Mucosa of stomach (tissue), 1 donor: ENCODE results near the gene PALLD.

Experiments used
- H3K27me3 ChIP-seq: one replicate; pipeline ENCODE4 v1.7.0; 2013; ENCODE audit warnings: mild to moderate bottlenecking, low read length; ENCODE audit not compliant: control insufficient read depth, insufficient read depth
- H3K36me3 ChIP-seq: one replicate; pipeline ENCODE4 v1.7.0; 2013; ENCODE audit warnings: low read length; ENCODE audit not compliant: control insufficient read depth, insufficient read depth
- H3K4me1 ChIP-seq: one replicate; pipeline ENCODE4 v1.7.0; 2013; ENCODE audit warnings: mild to moderate bottlenecking, low read length; ENCODE audit not compliant: control insufficient read depth, insufficient read depth
- H3K4me3 ChIP-seq: one replicate; pipeline ENCODE4 v1.7.0; 2013; ENCODE audit warnings: low read length
- H3K9ac ChIP-seq: one replicate; pipeline ENCODE4 v1.7.0; 2013; ENCODE audit warnings: mild to moderate bottlenecking, low read length, moderate library complexity
- H3K9me3 ChIP-seq: one replicate; pipeline ENCODE4 v1.7.0; 2013; ENCODE audit warnings: mild to moderate bottlenecking, low read length, moderate library complexity; ENCODE audit not compliant: control insufficient read depth
- donor health status: Pancreatic carcinoma.

PALLD gene

DNA sequence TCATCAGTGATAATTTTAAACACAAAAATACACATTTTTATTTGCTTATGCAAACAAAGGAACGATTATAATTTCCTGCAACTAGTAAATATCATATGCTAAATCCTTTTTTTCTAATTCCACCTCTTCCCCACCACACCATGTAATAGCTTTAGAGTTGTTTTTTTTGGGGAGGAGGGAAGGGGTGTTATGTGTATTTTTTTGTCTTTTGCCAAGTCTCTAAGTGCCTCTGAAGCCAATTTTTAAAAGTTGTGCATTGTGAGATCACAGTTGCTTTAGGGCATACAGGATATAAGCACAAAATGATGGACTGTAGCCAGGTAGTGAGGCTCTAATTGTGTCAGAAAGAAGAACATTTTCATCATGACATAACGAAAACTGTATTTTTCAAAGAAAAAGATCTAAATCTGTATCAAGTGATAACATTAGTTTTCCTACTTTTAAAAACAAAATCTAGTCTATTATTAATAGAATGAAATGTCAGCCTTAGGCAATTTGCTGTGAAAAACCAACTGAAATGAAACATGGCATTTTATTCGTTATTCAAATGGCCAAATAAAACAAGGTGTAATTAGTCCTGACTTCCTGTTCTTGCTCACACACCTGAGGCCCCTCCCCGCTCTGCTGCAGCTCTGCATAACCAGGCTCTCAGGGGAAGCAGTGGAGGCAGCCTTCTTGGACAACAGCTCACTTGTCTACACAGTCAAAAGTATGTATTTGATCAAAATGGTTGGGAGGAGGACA lies 157.4 kb downstream of the PALLD start:
- H3K4me3 ChIP-seq = peak overlapping the region; percentile 29
- no peaks in the 10 kb centered on the region for H3K27me3 ChIP-seq
- H3K9ac ChIP-seq = peak overlapping the region; percentile 73
- no peaks in the 10 kb centered on the region for H3K9me3 ChIP-seq
- H3K4me1 ChIP-seq = peaks cover 8% of the 10 kb centered on the region
- H3K36me3 ChIP-seq = no peaks in the 10 kb centered on the region

DNA sequence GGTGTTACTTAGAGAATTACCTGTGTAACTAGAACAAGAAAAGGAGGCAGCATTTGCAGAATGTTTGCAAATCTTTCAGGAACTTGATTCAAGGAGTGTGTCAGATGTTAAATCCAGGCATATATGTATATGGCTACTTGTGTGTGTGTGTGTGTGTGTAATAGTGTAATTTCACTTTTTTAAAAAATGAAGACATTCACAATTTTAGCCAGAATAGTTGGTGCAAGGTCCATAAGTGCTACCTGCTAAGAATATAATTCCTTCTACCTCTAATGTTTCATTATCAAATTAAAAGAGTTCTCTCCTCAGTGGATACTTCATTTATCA lies 158.0 kb downstream of the PALLD start:
- H3K4me1 ChIP-seq = peaks cover 8% of the 10 kb centered on the region
- no peaks in the 10 kb centered on the region for H3K27me3 ChIP-seq
- H3K9ac ChIP-seq = peak overlapping the region; percentile 73
- peak overlapping the region; percentile 29 for H3K4me3 ChIP-seq
- H3K36me3 ChIP-seq = no peaks in the 10 kb centered on the region
- H3K9me3 ChIP-seq = no peaks in the 10 kb centered on the region

GRCh38 chr4:168655182-168655581 lies 158.3 kb downstream of the PALLD start:
- Histone ChIP-seq H3K9ac (peak overlapping the region; percentile 73), H3K4me1 (peaks cover 8% of the 10 kb centered on the region), H3K27me3 (no peaks in the 10 kb centered on the region), H3K9me3 (no peaks in the 10 kb centered on the region), H3K36me3 (no peaks in the 10 kb centered on the region), H3K4me3 (peak overlapping the region; percentile 29)

GRCh38 chr4:168656055-168656660 lies 159.3 kb downstream of the PALLD start:
- Histone ChIP-seq H3K36me3 (no peaks in the 10 kb centered on the region), H3K4me1 (peaks cover 8% of the 10 kb centered on the region), H3K4me3 (no peak overlapping the region), H3K9ac (no peak overlapping the region), H3K9me3 (no peaks in the 10 kb centered on the region), H3K27me3 (no peaks in the 10 kb centered on the region)

- Histone ChIP-seq H3K36me3 (no peaks in the 10 kb centered on the region), H3K4me1 (peaks cover 8% of the 10 kb centered on the region)
Observed at GRCh38 chr4:168656946-168657473, 160.2 kb downstream of the PALLD start.

DNA sequence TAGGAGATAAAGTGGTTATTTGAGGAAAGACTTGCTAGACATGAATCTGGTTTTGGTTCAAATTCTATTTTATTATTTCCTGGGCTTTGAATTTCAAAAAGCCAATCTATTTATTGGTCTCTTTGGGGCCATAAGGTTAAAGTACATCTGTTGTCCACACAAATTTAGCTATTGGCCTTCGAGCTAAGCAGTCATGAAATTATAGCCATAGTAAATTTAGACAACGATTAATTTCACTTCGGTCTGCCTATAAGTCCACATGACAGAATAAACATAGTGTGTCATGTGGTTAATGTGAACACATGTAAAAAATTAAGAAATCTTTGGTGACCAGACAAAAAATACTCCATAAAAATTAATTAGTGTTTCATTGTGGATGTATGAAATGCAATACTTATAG lies 161.9 kb downstream of the PALLD start:
- H3K4me3 ChIP-seq = no peak overlapping the region
- H3K27me3 ChIP-seq = no peaks in the 10 kb centered on the region
- no peaks in the 10 kb centered on the region for H3K9me3 ChIP-seq
- H3K36me3 ChIP-seq = no peaks in the 10 kb centered on the region
- no peak overlapping the region for H3K9ac ChIP-seq
- H3K4me1 ChIP-seq = peaks cover 15% of the 10 kb centered on the region

More at GRCh38 chr4:168656946-168657473, 160.2 kb downstream of the PALLD start:
- no peaks in the 10 kb centered on the region for H3K27me3 ChIP-seq
- no peak overlapping the region for H3K4me3 ChIP-seq
- no peak overlapping the region for H3K9ac ChIP-seq
- no peaks in the 10 kb centered on the region for H3K9me3 ChIP-seq

DNA sequence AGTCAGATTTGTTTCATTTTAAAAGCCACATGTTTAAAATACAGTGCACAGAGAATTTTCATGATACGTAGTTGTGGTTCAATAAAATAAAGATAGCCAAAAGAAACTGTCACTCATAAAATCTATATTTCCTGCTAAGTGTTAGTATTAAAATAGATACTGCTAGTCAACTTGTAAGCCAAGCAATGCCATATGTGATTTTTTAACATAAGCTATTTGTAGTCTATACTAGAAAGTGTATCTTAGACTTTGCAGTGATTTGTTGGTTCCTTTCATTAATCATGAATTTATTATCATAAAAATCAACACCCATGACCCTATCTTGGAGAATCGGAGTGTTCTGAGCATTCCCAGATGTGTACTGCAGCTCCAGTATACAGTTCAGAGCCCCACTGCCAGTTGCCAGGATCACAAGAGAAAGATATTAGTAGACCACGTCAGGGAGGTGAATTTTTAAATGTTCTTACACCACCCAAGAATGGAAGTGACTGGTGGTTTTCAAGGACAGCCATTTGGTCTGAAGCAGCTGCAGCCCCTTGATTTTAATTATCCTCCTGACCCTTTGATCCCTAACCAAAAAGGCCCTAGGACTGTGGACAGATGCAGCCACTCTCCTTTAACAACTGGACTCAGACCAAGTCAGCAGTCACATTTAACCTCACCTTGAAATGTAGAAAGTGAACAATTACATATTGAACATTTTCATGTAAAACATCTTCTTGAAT lies 163.1 kb downstream of the PALLD start:
- Histone ChIP-seq H3K36me3 (no peaks in the 10 kb centered on the region), H3K4me3 (no peak overlapping the region), H3K9ac (no peak overlapping the region), H3K9me3 (no peaks in the 10 kb centered on the region), H3K4me1 (peaks cover 15% of the 10 kb centered on the region), H3K27me3 (no peaks in the 10 kb centered on the region)

- Histone ChIP-seq H3K4me1 (peaks cover 7% of the 10 kb centered on the region), H3K9ac (no peak overlapping the region), H3K27me3 (no peaks in the 10 kb centered on the region), H3K9me3 (no peaks in the 10 kb centered on the region), H3K4me3 (no peak overlapping the region), H3K36me3 (no peaks in the 10 kb centered on the region)
Observed at GRCh38 chr4:168662297-168662984, 165.6 kb downstream of the PALLD start.

- Histone ChIP-seq H3K9ac (no peak overlapping the region), H3K36me3 (no peaks in the 10 kb centered on the region), H3K9me3 (no peaks in the 10 kb centered on the region), H3K27me3 (no peaks in the 10 kb centered on the region), H3K4me3 (no peak overlapping the region), H3K4me1 (peaks cover 7% of the 10 kb centered on the region)
Observed at GRCh38 chr4:168664242-168664891, 167.5 kb downstream of the PALLD start.

DNA sequence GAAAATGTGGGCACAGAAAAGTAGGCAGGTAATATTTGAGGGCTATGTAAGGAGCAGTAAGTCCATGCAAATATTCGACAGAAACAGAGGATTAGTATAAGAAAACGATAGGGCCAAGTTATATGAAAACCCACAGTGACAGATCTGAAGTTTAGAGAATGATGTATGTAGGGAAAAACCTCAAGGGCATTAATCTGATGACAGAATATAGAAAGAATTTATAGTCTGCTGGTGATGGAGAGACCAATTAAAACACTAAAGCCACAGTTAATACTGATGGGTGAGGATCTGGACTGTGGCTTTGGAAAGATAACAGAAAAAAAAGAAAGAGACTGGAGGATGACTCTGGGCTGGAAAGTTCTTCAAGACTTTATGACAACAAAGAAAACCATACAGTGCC lies 169.7 kb downstream of the PALLD start:
- no peak overlapping the region for H3K4me3 ChIP-seq
- H3K36me3 ChIP-seq = no peaks in the 10 kb centered on the region
- H3K4me1 ChIP-seq = peaks cover 7% of the 10 kb centered on the region
- no peaks in the 10 kb centered on the region for H3K27me3 ChIP-seq
- no peak overlapping the region for H3K9ac ChIP-seq
- no peaks in the 10 kb centered on the region for H3K9me3 ChIP-seq

- H3K4me1 ChIP-seq = peaks cover 7% of the 10 kb centered on the region
- no peaks in the 10 kb centered on the region for H3K27me3 ChIP-seq
- H3K9ac ChIP-seq = no peak overlapping the region
- no peaks in the 10 kb centered on the region for H3K9me3 ChIP-seq
- H3K4me3 ChIP-seq = no peak overlapping the region
- no peaks in the 10 kb centered on the region for H3K36me3 ChIP-seq
Observed at GRCh38 chr4:168667376-168667775, 170.5 kb downstream of the PALLD start.
